GM18867 (cell line): ENCODE results near the gene ALDH3B2.

Source experiments
- ATAC-seq: cut with Tn5 transposase; IDR thresholded peaks from one replicate; pipeline ENCODE4 v1.9.1; 2021; ENCODE audit warnings: mild to moderate bottlenecking, moderate library complexity; ENCODE audit not compliant: unreplicated experiment

Gene ALDH3B2

DNA sequence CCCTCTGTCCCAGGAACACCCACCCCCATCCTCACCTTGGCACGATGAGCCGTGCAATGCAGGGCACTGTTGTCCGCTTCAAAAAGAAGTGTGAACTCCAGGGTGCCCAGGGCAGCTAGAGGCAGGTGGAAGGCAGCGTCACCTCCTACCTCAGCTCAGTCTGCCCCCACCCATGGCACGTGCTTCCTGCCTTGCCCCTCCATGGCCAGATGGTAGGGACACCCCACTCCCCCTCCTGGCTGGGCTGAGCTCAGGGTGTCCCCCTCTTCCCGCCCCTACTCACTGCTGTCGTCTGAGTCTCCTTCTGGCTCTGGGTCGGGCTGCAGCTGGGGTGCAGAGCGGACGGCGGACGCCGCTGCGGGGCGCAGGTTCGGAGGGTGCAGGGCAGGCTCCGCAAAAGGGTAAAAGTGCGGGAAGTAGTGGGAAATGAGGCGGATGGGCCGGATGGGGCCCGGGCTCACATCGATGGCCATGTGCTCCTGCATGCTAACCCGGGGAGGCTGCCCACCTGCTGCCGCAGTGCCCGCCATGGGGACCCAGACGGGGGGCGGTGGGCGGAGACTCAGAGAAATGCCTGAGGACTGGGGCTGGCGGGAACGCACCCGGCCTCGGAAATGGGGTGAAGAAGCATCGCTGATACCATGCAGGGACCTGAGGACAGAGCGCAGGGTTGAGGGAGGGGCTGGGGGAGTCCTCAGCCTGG lies 58.5 kb downstream of the ALDH3B2 start:
- no peak for ATAC-seq

DNA sequence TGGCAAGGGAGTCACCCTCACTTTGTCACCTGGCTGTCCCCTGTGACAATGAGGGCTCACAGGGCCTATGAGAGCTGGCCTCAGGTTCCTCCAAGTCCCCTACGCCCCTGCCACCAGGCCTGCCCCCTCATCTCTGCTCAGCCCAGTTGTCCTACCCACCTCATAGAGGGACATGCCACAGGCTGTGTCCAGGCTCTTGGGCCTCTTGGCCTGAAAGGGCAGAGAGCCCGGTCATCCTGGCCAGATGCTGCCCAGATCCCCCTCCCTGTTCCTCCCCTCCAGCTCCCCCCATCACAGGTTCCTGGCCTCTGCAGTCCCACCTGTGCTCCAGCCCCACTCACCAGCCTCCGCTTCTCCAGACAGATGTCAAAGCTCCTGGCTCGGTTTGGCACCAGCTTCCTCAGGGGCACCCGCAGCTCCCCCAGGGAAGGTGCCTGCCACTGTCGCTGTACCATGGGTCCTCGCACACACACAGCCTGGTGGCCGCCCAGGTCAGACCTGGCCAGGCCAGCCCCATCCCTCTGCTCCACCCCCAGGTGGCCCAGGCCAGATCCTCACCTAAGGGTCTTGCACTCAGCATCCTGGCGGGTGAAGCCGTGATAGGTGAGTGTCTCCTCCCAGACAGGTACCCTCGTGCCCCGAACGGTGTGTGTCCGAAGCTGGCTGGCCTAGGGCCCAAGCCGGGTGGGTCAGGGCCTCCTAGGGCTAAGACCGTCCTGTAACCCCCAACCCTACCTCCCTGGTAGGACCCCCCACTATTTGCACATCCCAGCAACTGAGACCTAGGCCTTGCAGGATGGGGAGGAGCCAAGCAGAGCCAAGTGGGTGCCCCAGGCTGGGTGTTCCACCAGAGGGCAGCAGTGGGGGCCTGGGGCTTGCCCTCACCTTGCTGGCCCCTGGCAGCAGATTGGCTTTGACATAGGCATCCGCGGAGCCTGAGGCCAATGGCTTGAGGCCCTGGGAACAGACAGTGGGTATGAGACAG lies 59.4 kb downstream of the ALDH3B2 start:
- ATAC-seq, result no peak

DNA sequence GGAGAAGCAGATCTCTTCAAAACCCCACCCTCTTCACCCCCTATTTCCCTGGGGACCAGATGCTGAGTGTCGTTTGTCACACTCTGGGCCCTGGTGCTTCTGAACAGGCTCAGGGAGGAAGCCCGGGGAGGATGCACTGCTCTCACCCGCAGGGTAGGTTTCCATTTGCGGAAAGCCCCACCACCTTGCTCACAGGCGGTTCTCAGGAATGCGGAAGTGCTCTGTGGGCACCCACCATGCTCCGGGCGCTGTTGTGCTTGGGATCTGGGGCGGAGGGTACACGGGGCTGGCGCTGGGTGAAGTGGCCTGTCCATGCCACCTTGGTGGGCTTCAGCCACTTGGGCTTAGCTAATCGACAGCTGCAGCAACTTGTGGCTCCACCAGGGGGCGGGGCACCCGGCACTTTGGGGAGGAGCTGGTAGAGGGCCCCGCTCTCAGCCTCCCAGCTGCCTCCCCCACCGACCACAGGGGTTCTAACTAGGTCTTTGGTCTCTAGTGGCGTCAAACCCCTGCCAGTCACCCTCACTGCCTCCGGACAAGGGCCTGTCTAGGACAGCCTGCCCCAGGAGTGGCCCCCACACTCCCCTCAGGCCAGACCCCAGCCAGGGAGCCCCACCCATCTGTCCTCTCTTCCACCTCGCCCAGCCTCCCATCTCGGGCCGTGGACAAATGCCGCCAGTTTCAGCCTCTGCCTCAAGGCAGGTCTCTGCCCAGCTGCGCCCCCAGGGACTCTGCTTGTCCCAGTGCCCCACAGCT lies 60.3 kb downstream of the ALDH3B2 start:
- peak; percentile 77 for ATAC-seq

DNA sequence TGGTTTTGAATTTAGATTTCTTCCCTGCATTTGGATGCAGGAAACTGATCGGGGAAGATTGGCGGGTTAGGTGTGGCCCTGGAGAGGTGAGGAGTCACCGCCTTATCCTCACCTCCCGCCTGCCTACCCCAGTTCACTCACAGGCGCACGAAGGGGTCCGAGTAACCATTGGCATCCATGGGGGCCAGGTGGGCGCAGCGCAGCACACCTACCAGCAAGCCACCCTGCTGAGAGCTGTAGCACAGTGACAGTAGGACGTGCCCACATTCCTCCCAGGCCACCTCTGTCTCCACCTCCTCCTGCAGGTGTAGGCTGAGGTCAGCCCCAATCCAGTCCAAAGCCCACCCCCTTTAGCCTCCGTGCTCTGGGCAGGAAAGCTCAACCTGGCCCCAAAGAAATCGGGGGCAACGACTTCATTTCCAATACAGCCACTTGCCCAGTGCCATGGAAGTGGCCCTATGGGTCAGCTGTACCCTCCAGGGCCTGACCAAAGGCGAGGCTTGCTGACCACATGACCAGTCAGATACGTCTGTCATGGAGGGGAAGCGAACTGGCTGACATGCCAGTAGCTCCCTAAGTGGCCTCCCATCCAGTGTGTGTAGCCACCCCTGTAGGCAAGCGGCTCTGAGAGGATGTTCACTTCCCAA lies 61.0 kb downstream of the ALDH3B2 start:
- no peak for ATAC-seq

DNA sequence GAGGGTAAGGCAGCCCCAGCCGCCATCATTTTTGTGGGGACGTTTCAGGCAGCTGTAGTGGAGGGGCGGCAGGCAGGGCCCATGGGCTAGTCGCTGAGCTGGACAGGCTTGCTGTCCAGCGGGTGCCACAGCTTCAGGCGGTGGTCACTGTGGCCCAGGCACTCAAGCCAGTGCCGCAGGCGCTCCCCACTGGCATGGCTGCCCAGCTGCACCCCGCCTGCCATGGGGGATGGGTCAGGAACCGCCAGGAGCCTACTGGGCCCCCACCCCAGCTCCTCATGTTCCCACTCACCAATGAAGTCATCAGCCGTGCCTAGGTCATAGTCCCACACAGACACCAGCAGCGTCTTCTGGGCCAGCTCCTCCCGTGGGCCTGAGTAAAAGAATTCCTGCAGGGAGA lies 61.7 kb downstream of the ALDH3B2 start:
- no peak for ATAC-seq
